COLO668 (cell line): ENCODE data around the gene EPG5.
"Not testable (repeated sequence)": the region's sequence is repeated elsewhere in the genome, so short reads cannot be mapped to it uniquely, and the experiment has no call there.

Source experiments
- DNase-seq: peaks from one replicate; lab custom pipeline; 2025; ENCODE audit not compliant: unreplicated experiment; lab: John Stamatoyannopoulos, UW

EPG5 gene

DNA sequence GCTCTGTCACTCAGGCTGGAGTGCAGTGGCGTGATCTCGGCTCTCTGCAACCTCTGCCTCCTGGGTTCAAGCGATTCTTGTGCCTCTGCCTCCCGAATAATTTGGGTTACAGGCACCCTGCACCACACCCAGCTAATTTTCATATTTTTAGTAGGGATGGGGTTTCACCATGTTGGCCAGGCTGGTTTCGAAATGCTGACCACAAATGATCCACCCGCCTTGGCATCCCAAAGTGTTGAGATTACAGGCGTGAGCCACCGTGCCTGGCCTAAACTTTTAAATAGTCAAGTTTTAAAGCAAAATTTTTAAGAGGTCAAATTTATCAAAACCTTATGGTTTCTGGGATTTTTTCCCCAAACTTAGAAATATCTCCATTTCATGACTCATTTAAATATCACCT lies 148.4 kb downstream of the EPG5 start:
- not testable (repeated sequence) for DNase-seq

GRCh38 chr18:45817543-45817942 lies 149.6 kb downstream of the EPG5 start:
- no peak for DNase-seq

DNA sequence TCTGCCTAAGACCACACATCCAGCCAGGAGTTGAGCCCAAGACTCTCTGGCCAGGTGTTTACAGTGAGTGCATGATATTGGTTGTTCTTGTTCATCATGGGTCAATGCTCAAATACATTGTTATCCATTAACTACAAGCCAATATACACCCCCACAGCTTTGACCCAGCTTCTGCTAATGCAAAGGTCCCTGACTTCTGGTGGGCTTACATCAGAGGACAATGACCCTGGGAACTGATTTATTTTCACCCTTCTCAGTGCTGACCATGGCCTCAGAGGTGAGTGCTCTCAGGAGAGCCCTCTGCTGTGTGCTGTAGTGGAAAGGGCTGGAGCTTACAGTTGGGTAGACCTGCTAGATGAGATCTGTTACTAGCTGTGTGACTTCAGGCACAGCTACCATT lies 152.4 kb downstream of the EPG5 start:
- DNase-seq = not testable (repeated sequence)

GRCh38 chr18:45807144-45807543 lies 160.0 kb downstream of the EPG5 start:
- peak; percentile 34 for DNase-seq

DNA sequence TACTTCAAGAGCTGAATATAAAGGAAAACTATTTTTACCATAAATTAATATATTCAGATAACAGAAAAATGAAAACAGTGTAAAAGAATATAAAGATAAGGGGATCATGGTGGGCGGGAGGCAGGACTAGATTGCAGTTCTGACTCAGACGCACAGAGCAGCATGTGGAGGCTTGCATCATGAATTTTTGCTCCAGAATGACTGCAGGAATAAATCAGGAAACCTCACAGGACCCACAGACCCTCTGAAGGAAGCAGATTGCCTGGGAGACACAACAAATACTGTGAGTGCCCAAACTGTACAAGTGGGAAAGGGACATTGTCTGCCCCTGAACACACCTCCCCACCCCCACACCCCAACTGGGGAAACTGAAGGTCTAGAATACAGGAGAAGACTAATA lies 160.9 kb downstream of the EPG5 start:
- DNase-seq = no peak

DNA sequence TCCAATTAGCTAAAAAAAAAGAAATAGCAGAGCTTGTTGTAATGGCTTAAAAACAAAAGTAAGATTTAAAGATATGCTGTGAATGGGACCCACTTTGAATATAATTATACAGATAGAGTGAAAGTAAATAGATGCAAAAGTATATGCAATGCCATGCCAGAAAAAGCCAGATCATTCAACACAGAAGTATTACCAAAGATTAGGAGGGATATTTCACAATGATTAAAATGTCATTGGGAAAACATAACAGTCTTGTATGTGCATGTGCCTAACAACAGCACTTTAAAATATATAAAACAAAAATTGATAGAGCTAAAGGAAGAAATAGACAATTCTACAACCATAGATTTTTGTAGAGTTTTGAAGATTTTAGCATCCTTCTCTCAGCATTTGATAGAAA lies 161.6 kb downstream of the EPG5 start:
- no peak for DNase-seq

DNA sequence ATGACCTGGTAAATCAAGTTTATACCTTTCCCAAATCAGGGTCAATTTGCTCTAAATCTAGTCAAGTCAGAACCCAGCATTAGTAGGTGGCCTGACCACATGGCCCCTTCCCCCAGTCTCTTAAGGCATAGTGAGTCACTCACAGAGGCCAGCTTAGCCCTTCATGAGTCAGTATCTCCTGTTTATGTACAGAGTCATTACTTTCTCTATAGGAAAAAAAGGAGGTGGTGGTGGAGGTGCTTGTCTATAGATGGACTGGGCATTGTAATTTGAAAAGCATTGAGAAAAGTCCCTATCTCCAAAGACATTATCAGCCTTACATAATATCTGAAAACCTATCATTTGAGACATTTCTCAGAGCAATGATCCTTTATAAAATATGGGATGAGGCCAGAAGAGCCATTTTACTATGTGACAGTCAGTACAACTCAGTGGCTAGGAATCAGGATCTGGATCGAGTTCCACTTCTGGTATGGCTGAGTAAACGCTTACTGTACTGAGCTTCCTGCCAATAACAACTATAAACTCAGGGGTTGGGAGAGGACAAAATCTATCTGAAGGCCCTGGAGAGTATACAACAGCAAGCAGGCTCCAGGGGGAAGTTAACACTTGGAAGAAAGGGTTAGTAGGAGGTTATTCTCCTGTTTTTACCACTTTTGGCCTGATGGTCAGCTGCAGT lies 164.2 kb downstream of the EPG5 start:
- DNase-seq = peak; percentile 22

DNA sequence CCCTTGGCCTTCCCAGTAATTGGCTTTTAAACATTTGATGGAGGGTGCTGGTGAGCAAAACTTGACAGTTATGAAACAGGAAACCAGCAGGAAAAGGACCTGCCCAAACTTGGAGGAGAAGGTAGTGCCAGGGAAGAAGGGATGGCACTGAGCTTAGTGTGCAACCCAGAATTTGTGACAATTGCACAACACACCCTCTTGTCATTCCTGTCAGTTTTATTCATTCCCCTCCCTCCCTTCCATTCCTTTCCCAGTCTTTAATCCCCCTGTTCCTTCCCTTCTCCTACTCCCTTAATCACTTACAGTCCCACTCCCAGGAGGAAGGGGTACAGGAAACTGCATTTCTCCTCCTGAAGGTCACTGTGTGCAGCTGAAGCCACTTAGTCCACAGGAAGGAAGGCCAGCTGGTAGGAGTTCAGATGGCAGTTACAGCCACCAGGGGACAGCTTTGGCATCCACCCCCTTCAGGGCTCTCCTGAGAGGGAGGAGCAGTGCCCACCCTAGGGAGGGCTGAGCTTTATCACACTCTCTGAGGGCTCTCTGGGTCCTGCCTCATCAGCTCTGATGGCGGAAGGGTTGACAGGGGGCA lies 165.6 kb downstream of the EPG5 start:
- no peak for DNase-seq
